GM12878 (cell line): Measurements from ENCODE around the gene CD300A. TPM values are rescaled to one million over a fixed set of nuclear protein-coding genes. Genes with fewer than 3 reads are reported as not detected.

Experiments used
- ATAC-seq: fragments of 200-7000 bp; cut with Tn5 transposase; 3 replicates; pipeline ENCODE4 v1.9.1; 2020; ENCODE audit warnings: mild to moderate bottlenecking, moderate library complexity
- BruUV-seq: library from RNA; stranded (reverse); fragments of 400-500 nt; replicated peaks from 2 replicates; lab custom pipeline; 2021; lab: Mats Ljungman, UMichigan
- CTCF ChIA-PET: fragments of 300-600 bp; sonication (Branson Sonifier 250); formaldehyde crosslinking; extraction: SDS; loops from one replicate; lab custom pipeline; 2021; ENCODE audit warnings: inconsistent platforms; lab: Yijun Ruan, JAX
- POLR2A ChIA-PET: fragments of 350-600 bp; formaldehyde crosslinking; extraction: SDS; loops from one replicate; lab custom pipeline; 2021; ENCODE audit warnings: inconsistent platforms; lab: Charles Lee
- RAD21 ChIA-PET: fragments of 300-600 bp; sonication (Branson Sonifier 250); formaldehyde crosslinking; loops from one replicate; lab custom pipeline; 2023; ENCODE audit warnings: antibody characterized with exemption; ENCODE audit not compliant: unreplicated experiment; lab: Charles Lee
- SMC1A ChIA-PET: fragments of 300-600 bp; sonication (Branson Sonifier 250); formaldehyde crosslinking; loops from one replicate; lab custom pipeline; 2023; ENCODE audit not compliant: unreplicated experiment, uncharacterized antibody; lab: Charles Lee
- DNase-seq: peaks from one replicate; pipeline ENCODE4 v3.0.0-alpha.2; 2011; ENCODE audit warnings: low read depth, low spot score
- FAIRE-seq: peaks from 3 replicates; lab custom pipeline; 2011; peaks lifted over from hg19 to GRCh38; lab: Jason Lieb, UNC
- H2AFZ ChIP-seq: 2 replicates; pipeline ENCODE4 v1.6.0; 2011; ENCODE audit warnings: low read depth, low read length, control low read depth; ENCODE audit not compliant: control insufficient read depth
- H3K27ac ChIP-seq: 2 replicates; pipeline ENCODE4 v1.5.1; 2011; ENCODE audit warnings: control low read depth; ENCODE audit not compliant: control insufficient read depth, insufficient read depth
- H3K27me3 ChIP-seq, 2 experiments: replicated peaks in 1 of 2; 2 replicates each; pipeline versions ENCODE4 v1.6.0 to v1.6.1; 2011; ENCODE audit warnings: low read length in 1 of 2; ENCODE audit not compliant: control insufficient read depth in 2 of 2, insufficient read depth in 2 of 2
- H3K36me3 ChIP-seq, 2 experiments: 2 replicates each; pipeline ENCODE4 v1.5.1; 2011; ENCODE audit warnings: low read length in 1 of 2; ENCODE audit not compliant: control insufficient read depth in 2 of 2, insufficient read depth in 2 of 2
- H3K4me1 ChIP-seq: 2 replicates; pipeline ENCODE4 v1.6.1; 2011; ENCODE audit warnings: mild to moderate bottlenecking, low read length, moderate library complexity, mixed read lengths; ENCODE audit not compliant: control insufficient read depth, insufficient read depth
- H3K4me2 ChIP-seq: 2 replicates; pipeline ENCODE4 v1.6.0; 2011; ENCODE audit warnings: control low read depth; ENCODE audit not compliant: control insufficient read depth, insufficient read depth
- H3K4me3 ChIP-seq: fragments of 200-600 bp; sonication (generic); 2 replicates; pipeline ENCODE4 v1.5.1; 2016
- H3K79me2 ChIP-seq: 2 replicates; pipeline ENCODE4 v1.6.0; 2011; ENCODE audit warnings: low read length; ENCODE audit not compliant: control insufficient read depth, insufficient read depth
- H3K9ac ChIP-seq: 2 replicates; pipeline ENCODE4 v1.8.0; 2011; ENCODE audit warnings: low read length, control low read depth, mixed read lengths; ENCODE audit not compliant: control insufficient read depth, insufficient read depth
- H3K9me3 ChIP-seq: replicated peaks from 3 replicates; pipeline ENCODE4 v1.5.1; 2011; ENCODE audit warnings: mild to moderate bottlenecking, low read length; ENCODE audit not compliant: control insufficient read depth, insufficient read depth
- H4K20me1 ChIP-seq: 2 replicates; pipeline ENCODE4 v1.6.0; 2011; ENCODE audit not compliant: control insufficient read depth, insufficient read depth
- BMI1 ChIP-seq: fragments of 450-650 bp; IDR thresholded peaks from 2 replicates; pipeline ENCODE4 v1.6.1; 2016; ENCODE audit warnings: mild to moderate bottlenecking, moderate library complexity, borderline replicate concordance
- CEBPB ChIP-seq, 2 experiments: fragments of 150-350 bp in 1 of 2; IDR thresholded peaks; 2 replicates each; pipeline ENCODE4 v1.6.1; 2012 to 2014; ENCODE audit warnings: low read depth in 2 of 2, low read length in 2 of 2, borderline replicate concordance in 1 of 2, inconsistent platforms in 1 of 2
- DPF2 ChIP-seq: fragments of 450-650 bp; IDR thresholded peaks from 2 replicates; pipeline ENCODE4 v1.6.1; 2017; ENCODE audit warnings: mild to moderate bottlenecking
- EGR1 ChIP-seq, 2 experiments: IDR thresholded peaks; 1 replicate in 1 of 2; 2 replicates in 1 of 2; pipeline ENCODE4 v1.6.1; 2011 to 2012; ENCODE audit warnings: low read depth in 2 of 2, low read length in 2 of 2, borderline replicate concordance in 1 of 2, mild to moderate bottlenecking in 1 of 2, moderate library complexity in 1 of 2
- FOS ChIP-seq: IDR thresholded peaks from 3 replicates; pipeline ENCODE4 v1.6.1; 2011; ENCODE audit warnings: borderline replicate concordance; ENCODE audit not compliant: insufficient read length; ENCODE audit errors: extremely low read depth
- HDGF ChIP-seq: fragments of 450-650 bp; IDR thresholded peaks from 2 replicates; pipeline ENCODE4 v1.6.1; 2016; ENCODE audit warnings: antibody characterized with exemption
- MTA3 ChIP-seq: IDR thresholded peaks from 2 replicates; pipeline ENCODE4 v1.6.1; 2012; ENCODE audit warnings: low read length, inconsistent platforms, borderline replicate concordance
- PAX5 ChIP-seq: IDR thresholded peaks from 2 replicates; pipeline ENCODE4 v1.6.1; 2011; ENCODE audit warnings: low read depth, low read length, borderline replicate concordance
- PAX8 ChIP-seq: fragments of 450-650 bp; IDR thresholded peaks from 2 replicates; pipeline ENCODE4 v1.6.1; 2017; ENCODE audit warnings: mild to moderate bottlenecking, moderate library complexity
- WGBS: methylation state at CpG from one replicate; pipeline ENCODE4 v1.1.6; 2016; ENCODE audit warnings: low lambda C conversion rate; ENCODE audit not compliant: insufficient replicate concordance, insufficient coverage; ENCODE audit errors: missing lambda C conversion rate; 5-methylcytosine and 5-hydroxymethylcytosine counted together
- in situ Hi-C: fragments of 300-500 bp; cut with MboI; formaldehyde crosslinking; loops from 9 replicates; pipeline ENCODE4 v1.14.3; 2018; ENCODE audit warnings: mixed read lengths
- intact Hi-C: fragments of 100-400 bp; cut with micrococcal nuclease; formaldehyde crosslinking; loops from one replicate; pipeline ENCODE4 v1.14.2; 2022; ENCODE audit not compliant: unreplicated experiment
- polyA plus RNA-seq, 11 experiments: library from polyadenylated mRNA; depleted of rRNA in 4 of 11; unstranded in 6 of 11; stranded (reverse) in 5 of 11; fragments of >200 nt; fragmentation: Nextera tagmentation in 4 of 11; fragmentation: Illumina TruSeq in 1 of 11; extraction: Ambion mirVana in 4 of 11; extraction: Trizol in 1 of 11; gene quantifications; 1 replicate in 1 of 11; 2 replicates in 10 of 11; pipeline versions ENCODE4 v1.2.1 to v1.2.3, GENCODE V29; 2011 to 2016; ENCODE audit warnings: inconsistent platforms in 2 of 11, missing spikeins in 2 of 11, low read depth in 1 of 11
- total RNA-seq, 4 experiments: library from RNA; depleted of rRNA in 3 of 4; stranded (reverse); fragments of >200 nt in 3 of 4; fragmentation: Illumina TruSeq in 1 of 4; extraction: Trizol in 1 of 4; gene quantifications; 2 replicates each; pipeline versions ENCODE4 v1.2.1 to v1.2.3, GENCODE V29; 2013 to 2021
- TF ChIP-seq, protein P1 (sequence below): fragments of 450-650 bp; IDR thresholded peaks from 2 replicates; pipeline ENCODE4 v1.6.1; 2016; ENCODE audit warnings: mild to moderate bottlenecking
- TF ChIP-seq, protein P2 (sequence below): fragments of 450-650 bp; IDR thresholded peaks from 2 replicates; pipeline ENCODE4 v1.6.1; 2018; ENCODE audit warnings: borderline replicate concordance, mild to moderate bottlenecking; ENCODE audit not compliant: partially characterized antibody
- TF ChIP-seq, protein P3 (sequence below): fragments of 450-650 bp; IDR thresholded peaks from 2 replicates; pipeline ENCODE4 v1.6.1; 2016; ENCODE audit warnings: mild to moderate bottlenecking
- TF ChIP-seq, protein P4 (sequence below): IDR thresholded peaks from 2 replicates; pipeline ENCODE4 v1.6.1; 2012; ENCODE audit warnings: low read depth, low read length, improper control_type of control experiment

Gene CD300A
- total and polyA plus RNA-seq, 10 of the 15 experiments (the other 5 are each of a cell fraction or from before 2014, with no cell fraction given): 10.6 to 128 (median 36.1) TPM

DNA sequence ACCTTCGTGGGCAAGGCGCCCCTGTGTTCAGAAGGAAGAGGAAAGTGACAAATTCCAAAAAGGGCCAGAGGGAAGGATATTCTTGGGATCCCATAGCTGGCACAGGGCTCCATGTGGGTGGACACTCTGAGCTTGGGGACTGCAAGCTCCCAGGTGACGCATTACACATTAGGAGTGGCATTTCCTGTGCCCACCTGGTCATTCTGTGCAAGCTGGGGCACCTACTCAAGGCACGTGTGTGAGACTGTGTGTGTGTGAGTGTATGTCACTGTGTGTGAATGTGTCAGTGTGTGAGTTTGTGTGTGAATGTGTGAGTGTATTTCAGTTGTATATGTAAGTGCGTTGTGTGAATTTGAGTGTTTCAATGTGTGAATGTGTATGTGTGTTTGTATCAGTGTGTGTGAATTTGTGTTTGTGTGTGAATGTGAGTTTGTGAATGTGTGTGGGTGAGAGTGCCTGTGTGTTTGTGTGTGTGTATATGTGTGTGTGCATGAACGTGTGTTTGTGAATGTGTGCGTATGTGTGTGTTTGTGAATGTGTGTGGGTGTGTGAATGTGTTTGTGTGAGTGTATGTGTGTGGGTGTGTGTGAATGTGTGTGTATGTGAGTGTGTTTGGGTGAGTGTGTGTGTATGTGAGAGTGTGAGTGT is 1.6 kb upstream of the CD300A start (continued):
- TF ChIP-seq, protein P1, sequence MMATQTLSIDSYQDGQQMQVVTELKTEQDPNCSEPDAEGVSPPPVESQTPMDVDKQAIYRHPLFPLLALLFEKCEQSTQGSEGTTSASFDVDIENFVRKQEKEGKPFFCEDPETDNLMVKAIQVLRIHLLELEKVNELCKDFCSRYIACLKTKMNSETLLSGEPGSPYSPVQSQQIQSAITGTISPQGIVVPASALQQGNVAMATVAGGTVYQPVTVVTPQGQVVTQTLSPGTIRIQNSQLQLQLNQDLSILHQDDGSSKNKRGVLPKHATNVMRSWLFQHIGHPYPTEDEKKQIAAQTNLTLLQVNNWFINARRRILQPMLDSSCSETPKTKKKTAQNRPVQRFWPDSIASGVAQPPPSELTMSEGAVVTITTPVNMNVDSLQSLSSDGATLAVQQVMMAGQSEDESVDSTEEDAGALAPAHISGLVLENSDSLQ: 0 out of 2 replicates have a peak, but pooled peaks have one; percentile 32
- TF ChIP-seq PAX8 (no peak), CEBPB (IDR thresholded peaks at IDR 0.05; ENCODE audit: borderline replicate concordance in 1 of 2, low read depth in 2 of 2, low read length in 2 of 2) (no peak), HDGF (peak; percentile 77; the same call in 1 of the 2 replicates)
- TF ChIP-seq, protein P2, sequence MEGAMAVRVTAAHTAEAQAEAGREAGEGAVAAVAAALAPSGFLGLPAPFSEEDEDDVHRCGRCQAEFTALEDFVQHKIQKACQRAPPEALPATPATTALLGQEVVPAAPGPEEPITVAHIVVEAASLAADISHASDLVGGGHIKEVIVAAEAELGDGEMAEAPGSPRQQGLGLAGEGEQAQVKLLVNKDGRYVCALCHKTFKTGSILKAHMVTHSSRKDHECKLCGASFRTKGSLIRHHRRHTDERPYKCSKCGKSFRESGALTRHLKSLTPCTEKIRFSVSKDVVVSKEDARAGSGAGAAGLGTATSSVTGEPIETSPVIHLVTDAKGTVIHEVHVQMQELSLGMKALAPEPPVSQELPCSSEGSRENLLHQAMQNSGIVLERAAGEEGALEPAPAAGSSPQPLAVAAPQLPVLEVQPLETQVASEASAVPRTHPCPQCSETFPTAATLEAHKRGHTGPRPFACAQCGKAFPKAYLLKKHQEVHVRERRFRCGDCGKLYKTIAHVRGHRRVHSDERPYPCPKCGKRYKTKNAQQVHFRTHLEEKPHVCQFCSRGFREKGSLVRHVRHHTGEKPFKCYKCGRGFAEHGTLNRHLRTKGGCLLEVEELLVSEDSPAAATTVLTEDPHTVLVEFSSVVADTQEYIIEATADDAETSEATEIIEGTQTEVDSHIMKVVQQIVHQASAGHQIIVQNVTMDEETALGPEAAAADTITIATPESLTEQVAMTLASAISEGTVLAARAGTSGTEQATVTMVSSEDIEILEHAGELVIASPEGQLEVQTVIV: peak; percentile 24

DNA sequence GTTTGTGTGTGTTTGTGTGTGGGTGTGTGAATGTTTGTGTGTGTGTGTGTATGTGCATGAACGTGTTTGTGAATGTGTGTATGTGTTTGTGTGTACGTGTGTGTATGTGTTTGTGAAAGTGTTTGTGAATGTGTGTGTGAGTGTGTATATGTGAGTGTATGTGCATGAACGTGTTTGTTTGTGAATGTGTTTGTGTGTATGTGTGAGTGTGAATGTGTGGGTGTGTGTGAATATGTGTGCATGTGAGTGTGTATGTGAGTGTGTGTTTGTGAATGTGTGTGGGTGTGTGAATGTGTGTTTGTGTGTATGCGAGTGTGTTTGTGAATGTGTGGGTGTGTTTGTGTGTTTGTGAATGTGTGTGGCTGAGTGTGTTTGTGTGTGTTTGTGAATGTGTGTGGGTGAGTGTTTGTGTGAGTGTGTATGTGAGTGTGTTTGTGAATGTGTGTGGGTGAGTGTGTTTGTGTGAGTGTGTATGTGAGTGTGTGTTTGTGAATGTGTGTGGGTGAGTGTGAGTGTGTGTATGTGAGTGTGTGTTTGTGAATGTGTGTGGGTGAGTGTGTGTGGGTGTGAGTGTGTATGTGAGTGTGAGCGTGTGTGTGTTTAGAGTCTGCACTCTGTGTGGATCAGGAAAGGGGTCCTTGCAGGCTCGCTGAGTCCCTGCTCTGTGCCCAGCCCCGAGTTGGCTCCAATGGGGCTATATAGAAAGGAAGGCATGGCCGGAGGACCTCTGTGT is 890 bp upstream of the CD300A start:
- H4K20me1 ChIP-seq: no peaks in the 10 kb centered on the region
- no peak for FAIRE-seq
- H3K79me2 ChIP-seq: peaks cover 57% of the 10 kb centered on the region
- peak overlapping the region; percentile 89 for H3K9ac ChIP-seq
- H3K4me3 ChIP-seq: peak overlapping the region; percentile 92
- peaks cover 37% of the 10 kb centered on the region for H3K4me1 ChIP-seq
- BruUV-seq: TSS peak; percentile 70
- peak overlapping the region; percentile 85 for H3K27ac ChIP-seq
- WGBS: 25% methylated on average over 7 of the region's 8 CpGs
- no peaks in the 10 kb centered on the region for H3K27me3 ChIP-seq
- H2AFZ ChIP-seq: no peak overlapping the region
- DNase-seq: no peak
- H3K4me2 ChIP-seq: peak overlapping the region; percentile 57
- ChIA-PET RAD21 (interaction anchor here (1.2 to 1.3 kb wide), 2 partner anchors 10 to 62 kb away, joined by 3 to 6 read pairs; no protein-coding TSS in a partner anchor), POLR2A (interaction anchor here (0.7 to 1.0 kb wide), 2 partner anchors 48 to 62 kb away, joined by 3 to 4 read pairs; no protein-coding TSS in a partner anchor), CTCF (interaction anchor here (0.8 to 1.3 kb wide), 4 partner anchors 8 to 273 kb away, joined by 3 to 7 read pairs (median 4); partner anchors contain the start of gene GPR142), SMC1A (interaction anchor here (1.0 to 1.4 kb wide), 2 partner anchors 12 to 68 kb away, joined by 3 to 4 read pairs; no protein-coding TSS in a partner anchor)
- in situ Hi-C loops: no loop called here
- no peaks in the 10 kb centered on the region for H3K9me3 ChIP-seq
- peaks cover 0 to 3% of the 10 kb centered on the region in 2 experiments; a peak in 1 of 4 replicates for H3K36me3 ChIP-seq
- intact Hi-C loops: no loop called here
- ATAC-seq: no peak
- TF ChIP-seq PAX5 (peak; percentile 26; the same call in 1 of the 2 replicates), MTA3 (0 out of 2 replicates have a peak, but pooled peaks have one; percentile 49), DPF2 (no peak), FOS (no peak), HDGF (0 out of 2 replicates have a peak, but pooled peaks have one; percentile 11), EGR1 (IDR thresholded peaks at IDR 0.05; ENCODE audit: borderline replicate concordance in 1 of 2, low read depth in 2 of 2, low read length in 2 of 2) (no peak), BMI1 (0 out of 2 replicates have a peak, but pooled peaks have one; percentile 27)
- TF ChIP-seq, protein P3, sequence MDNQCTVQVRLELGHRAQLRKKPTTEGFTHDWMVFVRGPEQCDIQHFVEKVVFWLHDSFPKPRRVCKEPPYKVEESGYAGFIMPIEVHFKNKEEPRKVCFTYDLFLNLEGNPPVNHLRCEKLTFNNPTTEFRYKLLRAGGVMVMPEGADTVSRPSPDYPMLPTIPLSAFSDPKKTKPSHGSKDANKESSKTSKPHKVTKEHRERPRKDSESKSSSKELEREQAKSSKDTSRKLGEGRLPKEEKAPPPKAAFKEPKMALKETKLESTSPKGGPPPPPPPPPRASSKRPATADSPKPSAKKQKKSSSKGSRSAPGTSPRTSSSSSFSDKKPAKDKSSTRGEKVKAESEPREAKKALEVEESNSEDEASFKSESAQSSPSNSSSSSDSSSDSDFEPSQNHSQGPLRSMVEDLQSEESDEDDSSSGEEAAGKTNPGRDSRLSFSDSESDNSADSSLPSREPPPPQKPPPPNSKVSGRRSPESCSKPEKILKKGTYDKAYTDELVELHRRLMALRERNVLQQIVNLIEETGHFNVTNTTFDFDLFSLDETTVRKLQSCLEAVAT: 0 out of 2 replicates have a peak, but pooled peaks have one; percentile 19
- TF ChIP-seq, protein P4, sequence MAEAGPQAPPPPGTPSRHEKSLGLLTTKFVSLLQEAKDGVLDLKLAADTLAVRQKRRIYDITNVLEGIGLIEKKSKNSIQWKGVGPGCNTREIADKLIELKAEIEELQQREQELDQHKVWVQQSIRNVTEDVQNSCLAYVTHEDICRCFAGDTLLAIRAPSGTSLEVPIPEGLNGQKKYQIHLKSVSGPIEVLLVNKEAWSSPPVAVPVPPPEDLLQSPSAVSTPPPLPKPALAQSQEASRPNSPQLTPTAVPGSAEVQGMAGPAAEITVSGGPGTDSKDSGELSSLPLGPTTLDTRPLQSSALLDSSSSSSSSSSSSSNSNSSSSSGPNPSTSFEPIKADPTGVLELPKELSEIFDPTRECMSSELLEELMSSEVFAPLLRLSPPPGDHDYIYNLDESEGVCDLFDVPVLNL: no peak
